GM21786 (cell line): ENCODE data around the gene SYNPR.
A peak's percentile ranks its signal among the peaks of the same experiment; 100 is the strongest.

Source experiments
- ATAC-seq: cut with Tn5 transposase; IDR thresholded peaks from one replicate; pipeline ENCODE4 v1.9.1; 2021; ENCODE audit not compliant: unreplicated experiment

The SYNPR gene

DNA sequence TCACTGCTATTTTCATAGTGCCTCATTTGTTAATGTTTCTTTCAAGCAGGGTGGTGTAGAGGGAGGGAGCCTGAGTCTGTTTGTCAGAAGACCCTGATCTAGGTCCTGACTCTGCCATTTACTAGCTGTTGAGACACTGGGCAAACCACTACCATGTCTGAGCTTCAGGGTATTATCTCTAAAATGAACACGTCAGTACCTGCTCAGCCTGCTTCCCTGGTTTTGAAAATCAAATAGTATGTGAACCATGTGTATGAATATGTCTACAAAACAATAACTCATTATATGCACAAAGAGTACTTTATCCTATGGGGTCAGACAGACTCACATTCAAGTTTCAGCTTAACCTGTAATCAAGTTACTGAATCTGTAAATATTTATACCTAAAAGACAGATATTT is 25.1 kb downstream of the SYNPR start:
- ATAC-seq: no peak

DNA sequence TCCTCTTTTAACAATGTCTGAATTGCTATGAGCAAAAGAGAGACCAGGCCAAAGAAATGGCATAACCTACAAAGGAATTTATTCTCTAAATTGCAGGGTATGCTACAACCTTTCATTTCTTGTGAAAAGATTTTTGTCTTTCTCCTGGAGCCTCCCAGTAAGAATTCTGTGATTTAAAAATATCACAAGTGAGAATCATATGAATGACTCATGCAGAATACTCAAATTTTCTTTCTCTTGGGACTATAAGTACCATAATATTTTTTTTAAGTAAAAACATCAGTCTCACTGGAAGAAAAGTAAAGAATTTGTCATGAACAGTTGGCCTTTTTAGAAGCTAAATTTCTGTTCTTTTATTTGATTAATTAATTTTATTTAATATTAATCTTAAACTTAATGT is 26.3 kb downstream of the SYNPR start:
- no peak for ATAC-seq

- ATAC-seq: no peak
Observed at GRCh38 chr3:63308072-63308471, 30.0 kb downstream of the SYNPR start.

DNA sequence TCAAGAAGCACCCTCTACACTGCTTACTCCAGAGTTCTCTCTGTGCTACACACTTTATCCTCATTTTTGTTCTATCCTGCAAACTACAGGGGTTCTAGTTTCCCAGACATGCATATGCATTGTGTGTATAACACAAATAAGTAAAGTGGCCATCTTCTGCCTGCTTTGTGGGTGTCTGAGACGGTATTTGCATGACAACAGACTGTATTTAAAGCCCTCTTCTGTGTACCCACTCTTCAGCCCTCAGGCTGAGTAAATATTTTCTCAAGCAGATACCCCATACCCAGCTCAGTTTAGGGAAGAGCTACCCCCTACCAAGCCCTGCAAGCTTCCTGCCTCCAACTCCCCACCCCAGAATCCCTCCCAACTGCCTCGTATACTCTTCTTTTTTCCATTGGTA is 31.7 kb downstream of the SYNPR start:
- no peak for ATAC-seq

DNA sequence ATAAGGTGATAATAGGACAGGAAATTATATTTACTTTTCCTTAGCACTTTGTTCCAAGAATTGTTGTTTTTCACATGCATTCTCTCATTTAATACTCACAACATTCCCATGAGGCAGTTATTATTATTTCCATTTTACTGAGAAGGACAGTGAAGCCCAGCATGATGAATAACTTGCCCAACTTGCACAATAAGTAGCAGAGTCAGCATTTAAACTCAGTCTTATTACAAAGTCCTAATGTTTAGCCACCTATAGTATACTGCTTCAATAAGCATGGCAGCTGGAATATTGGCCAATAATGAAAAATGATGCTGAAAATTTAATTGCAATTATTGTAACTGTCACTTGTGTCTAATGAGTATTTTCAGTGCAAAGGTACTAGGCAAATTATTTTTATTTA is 45.7 kb downstream of the SYNPR start:
- ATAC-seq: no peak

DNA sequence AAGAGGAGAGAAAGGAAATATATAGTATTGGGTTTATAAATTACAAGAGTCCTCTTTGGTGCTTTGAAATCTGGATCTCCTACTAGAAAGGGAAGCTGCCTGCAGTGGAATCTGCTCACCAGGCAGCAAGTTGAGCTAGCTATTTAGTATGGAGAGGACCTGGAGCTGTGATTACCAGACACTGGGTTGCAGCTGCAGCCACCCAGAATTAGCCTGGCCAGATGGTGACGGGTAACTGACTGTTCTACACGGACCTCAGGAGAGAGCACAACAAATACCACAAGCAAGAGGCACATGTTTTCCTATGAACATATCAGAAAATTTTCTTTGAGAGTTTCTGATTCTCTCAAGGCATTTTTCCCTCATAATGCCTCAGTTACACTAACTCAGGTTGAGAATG is 46.5 kb downstream of the SYNPR start:
- no peak for ATAC-seq

DNA sequence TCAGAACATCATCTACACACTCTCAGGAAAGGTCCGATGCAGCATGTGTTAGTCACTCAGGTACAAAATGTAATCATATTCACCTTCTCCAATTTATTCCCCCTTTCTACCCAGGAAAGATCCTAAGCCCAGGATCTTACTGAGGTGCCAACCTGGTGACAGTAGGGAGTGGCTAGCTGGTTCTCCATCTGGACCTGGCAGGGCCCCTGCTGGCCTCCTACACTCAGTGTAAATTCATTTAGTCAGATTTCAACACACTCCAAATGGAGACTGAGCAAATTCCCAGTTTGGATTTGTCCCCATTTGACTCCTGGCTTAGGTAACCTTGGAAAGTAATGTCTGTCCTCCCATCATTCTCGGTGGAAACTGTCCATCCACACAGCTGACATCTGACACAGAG is 47.3 kb downstream of the SYNPR start:
- no peak for ATAC-seq

- no peak for ATAC-seq
Observed at GRCh38 chr3:63328365-63328764, 50.3 kb downstream of the SYNPR start.

GRCh38 chr3:63331520-63331919 is 53.4 kb downstream of the SYNPR start:
- no peak for ATAC-seq

DNA sequence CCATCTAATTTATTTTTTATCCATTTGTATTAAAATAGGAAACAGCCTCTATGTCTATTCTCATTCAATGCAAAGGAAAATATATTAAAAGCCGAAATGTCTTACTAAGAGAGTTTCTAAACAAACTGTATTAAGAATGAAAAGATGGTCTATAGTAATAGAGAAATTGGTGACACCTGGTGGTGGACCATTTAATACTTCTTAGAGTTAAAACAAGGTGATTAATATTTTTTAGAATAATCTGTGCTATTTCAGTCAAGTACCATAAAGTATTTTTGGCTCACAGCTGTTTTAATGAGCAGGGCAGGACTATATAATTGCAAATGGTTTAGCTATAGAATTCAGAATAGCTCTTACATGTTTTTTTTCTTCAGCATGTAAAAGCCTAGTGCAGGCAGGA is 55.7 kb downstream of the SYNPR start:
- no peak for ATAC-seq

DNA sequence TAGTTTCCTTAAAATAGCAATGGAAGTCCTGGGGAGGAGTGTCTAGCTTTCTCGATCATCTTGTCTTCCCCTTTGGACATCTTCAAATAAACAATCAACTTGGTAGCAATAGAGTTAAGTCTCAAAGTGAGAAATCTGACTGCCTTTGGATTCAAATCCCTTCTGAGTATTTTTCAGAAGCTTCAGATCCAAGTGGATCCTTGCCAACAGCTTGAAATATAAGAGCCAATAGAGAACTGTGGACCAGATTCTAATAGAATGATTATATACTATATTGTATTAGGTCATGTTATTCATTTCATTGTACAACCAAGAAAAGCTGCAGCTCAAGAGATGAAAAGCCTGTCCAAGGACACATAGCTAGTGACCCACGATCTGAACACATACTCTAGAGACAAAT is 60.2 kb downstream of the SYNPR start:
- no peak for ATAC-seq

- ATAC-seq: no peak
Observed at GRCh38 chr3:63343674-63344073, 65.6 kb downstream of the SYNPR start.

DNA sequence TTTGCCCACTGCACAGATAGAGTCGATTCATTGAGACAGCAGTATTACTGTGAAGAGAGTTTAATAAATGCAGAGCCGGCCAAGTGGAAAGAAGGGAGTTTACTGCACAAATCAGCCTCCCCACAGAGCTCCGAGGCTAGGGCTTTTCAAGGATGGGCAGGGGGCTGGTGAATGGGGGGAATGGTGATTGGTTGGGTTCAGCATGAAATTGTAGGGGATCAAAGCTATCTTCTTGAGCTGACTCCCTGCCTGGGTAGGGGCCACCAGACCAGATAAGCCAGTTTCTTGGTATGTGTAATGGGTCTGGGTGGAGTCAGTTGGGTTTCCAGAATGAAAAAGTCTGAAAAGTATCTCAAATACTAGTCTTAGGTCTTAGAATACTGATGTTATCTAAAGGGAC is 66.6 kb downstream of the SYNPR start:
- no peak for ATAC-seq

- peak; percentile 60 for ATAC-seq
Observed at GRCh38 chr3:63349583-63350573, 71.8 kb downstream of the SYNPR start.

DNA sequence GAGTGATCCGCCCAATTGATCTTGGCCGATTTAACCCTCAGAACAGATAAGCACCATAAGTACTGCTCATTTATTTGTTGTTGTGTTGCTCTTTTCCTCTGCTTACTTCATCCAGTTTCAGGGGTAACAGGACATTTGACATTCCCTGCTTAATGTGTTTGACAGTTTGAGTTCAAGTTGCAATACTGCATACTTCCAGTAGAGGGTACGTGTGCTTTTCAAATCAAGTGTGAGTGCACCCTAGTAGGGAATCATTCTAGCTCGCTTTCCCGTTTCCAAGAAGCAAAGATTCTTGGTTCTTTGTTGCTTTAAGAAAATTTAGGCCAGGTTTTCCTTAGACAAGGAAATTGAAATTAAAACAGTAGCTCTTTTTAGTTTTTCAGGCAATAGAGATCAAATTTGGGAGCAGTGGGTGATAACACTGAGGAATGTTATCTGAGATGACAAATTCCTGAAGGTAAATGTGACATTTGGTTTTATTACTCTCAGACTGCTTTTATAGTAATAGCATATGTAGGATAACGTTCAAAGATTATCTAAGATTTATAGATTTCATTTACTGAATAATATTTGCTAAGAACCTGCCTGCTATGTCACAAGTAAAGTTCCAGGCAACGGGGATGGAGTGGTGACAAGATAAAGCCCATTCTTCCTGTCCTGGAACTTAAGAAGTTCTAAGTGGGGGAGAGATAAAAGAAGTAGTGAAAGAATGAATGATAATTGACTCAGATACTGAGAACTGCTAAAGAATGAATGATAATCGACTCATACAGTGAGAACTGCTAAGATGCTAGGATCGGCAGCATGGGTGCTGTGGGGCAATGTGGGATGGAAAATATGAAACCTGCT is 73.3 kb downstream of the SYNPR start:
- ATAC-seq: peak; percentile 72

DNA sequence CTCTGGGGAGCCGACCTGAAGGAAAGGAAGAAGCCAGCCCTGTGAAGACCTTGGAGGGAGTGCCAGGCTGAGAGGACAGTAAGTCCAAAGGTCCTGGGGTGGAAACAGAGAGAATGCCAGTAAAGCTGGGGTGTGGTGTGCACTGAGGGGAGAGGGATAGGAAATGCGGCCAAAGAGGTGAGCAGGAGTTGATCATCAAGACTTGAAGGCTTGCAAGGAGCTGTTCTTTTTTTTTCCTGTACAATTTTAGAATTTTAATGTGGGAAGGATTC is 73.8 kb downstream of the SYNPR start:
- no peak for ATAC-seq

DNA sequence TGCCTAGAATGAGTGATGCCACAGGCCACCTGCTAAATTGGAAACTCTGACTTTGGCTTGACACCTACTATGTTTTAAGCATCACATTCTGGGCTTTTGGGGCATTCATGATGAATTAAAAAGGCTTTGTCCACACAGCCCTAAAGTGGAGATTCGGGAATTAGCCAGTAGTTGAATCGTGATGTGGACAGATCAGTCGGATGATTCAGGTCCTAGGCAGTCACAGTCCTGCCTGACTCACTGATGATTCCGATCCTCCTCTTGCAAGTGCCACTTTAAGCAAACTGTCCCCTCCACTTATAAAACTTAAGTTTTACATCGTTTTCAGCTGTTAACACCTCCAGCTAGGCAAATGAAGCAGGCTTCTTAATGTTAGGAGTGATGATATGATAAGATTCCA is 75.3 kb downstream of the SYNPR start:
- ATAC-seq: no peak

DNA sequence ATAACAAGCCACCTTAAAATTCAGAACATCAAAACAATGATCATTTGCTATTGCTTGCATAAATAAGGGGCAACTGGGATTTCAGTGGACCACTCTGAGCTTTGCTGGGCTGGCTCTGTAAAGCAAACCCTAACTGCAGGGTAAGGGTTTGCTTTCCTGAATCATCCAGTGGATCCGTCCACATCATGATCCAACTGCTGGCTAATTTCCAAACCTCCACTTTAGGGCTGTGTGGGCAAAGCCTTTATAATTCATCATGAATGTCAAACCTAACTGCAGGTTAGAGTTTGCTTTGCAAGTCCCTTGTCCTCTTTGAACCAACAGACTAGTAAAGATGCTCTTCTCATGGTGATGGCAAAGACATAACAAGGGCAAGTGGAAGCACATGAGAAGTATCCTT is 76.1 kb downstream of the SYNPR start:
- ATAC-seq: no peak

GRCh38 chr3:63355809-63356208 is 77.7 kb downstream of the SYNPR start:
- ATAC-seq: no peak

DNA sequence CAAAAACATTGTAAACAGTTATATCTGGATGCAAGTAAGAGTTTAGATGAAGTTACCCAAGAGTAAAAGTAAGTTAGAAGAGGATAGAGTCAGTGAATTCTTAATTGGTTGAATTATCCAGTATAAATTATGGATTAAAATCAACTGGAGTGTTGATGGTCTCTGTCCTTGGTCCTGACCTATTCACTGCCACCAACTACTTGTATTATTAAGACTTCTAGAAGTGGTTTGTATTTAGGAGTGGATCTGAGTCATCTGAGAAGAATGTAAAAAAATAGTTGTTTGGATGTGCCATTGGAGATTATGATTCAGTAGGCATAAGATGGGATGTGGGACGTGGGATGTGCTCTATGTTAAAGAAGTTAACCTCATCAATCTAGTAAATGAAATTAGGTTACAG is 86.4 kb downstream of the SYNPR start:
- ATAC-seq: no peak

DNA sequence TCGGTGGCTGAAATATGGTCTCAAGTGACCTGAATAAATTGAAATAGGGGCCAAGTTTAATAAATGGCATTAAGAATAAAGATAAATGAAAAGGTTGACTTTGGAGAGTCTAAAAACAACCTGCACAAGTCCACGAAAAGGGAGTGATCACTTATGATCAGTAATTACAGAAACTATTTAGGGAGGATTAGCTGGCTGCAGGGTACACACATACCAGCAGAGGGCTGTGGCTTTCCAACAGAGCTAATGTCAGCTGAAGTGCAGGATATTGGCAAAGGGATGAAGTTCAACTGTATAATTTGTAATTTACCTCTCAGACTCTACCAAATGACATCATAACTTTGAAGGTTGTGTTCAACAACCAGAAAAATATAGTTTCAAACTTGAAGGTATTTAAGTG is 86.8 kb downstream of the SYNPR start:
- ATAC-seq: no peak

GRCh38 chr3:63365671-63366070 is 87.6 kb downstream of the SYNPR start:
- ATAC-seq: no peak
